Omental fat pad (tissue), 4 donors: Measurements from ENCODE around the gene PKP3. TPM values are rescaled to one million over a fixed set of nuclear protein-coding genes. Genes with fewer than 3 reads are reported as not detected.

ENCODE experiments used
- ATAC-seq: fragments of 150-250 bp; one replicate; pipeline ENCODE4 v1.9.1; 2016; ENCODE audit warnings: mild to moderate bottlenecking, moderate library complexity; ENCODE audit not compliant: low FRiP score
- DNase-seq: peaks from one replicate; pipeline ENCODE4 v3.0.0-alpha.2; 2019; ENCODE audit warnings: low spot score
- total RNA-seq, 4 donors: library from RNA; depleted of rRNA; stranded (reverse); fragments of >200 nt; gene quantifications; one replicate each; pipeline ENCODE4 v1.1.0, GENCODE V29; 2016
- TF ChIP-seq, protein P1 (sequence below), 3 donors: fragments of 450-650 bp; IDR thresholded peaks; one replicate each; pipeline ENCODE4 v1.5.1; 2016 to 2017; ENCODE audit warnings: antibody characterized with exemption in 3 of 3, mild to moderate bottlenecking in 3 of 3, moderate library complexity in 2 of 3

PKP3 gene
- total RNA-seq, 4 donors from 2014 or later, result 0.09 to 0.96 (median 0.95) TPM; not detected in 1

DNA sequence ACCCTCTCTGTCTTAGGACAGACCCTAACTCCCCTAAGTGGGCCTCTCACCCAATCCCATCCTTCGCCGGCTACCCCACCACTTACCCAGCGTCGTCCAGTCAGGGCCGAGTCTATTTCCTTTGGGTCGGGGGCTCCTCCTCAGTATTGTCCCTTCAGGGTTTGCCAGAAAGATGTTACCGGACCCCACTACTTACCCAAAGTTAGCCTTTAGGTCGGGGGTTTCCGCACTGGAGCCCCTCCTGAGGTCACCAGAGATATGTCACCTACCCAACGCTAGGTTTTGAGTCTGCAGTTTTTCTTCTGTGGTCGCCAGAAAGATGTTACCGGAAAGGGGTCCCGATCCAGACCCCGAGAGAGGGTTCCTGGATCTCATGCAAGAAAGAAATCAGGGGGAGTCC, 42.6 kb upstream of the PKP3 start:
- no peak for DNase-seq
- TF ChIP-seq, protein P1, sequence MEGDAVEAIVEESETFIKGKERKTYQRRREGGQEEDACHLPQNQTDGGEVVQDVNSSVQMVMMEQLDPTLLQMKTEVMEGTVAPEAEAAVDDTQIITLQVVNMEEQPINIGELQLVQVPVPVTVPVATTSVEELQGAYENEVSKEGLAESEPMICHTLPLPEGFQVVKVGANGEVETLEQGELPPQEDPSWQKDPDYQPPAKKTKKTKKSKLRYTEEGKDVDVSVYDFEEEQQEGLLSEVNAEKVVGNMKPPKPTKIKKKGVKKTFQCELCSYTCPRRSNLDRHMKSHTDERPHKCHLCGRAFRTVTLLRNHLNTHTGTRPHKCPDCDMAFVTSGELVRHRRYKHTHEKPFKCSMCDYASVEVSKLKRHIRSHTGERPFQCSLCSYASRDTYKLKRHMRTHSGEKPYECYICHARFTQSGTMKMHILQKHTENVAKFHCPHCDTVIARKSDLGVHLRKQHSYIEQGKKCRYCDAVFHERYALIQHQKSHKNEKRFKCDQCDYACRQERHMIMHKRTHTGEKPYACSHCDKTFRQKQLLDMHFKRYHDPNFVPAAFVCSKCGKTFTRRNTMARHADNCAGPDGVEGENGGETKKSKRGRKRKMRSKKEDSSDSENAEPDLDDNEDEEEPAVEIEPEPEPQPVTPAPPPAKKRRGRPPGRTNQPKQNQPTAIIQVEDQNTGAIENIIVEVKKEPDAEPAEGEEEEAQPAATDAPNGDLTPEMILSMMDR (IDR thresholded peaks at IDR 0.05), result no peak
- ATAC-seq, result no peak

- ATAC-seq (no peak), DNase-seq (no peak)
- TF ChIP-seq, protein P1 (IDR thresholded peaks at IDR 0.05), result no peak
These were observed 41.5 kb upstream of the PKP3 start for GRCh38 chr11:352456-353031.

GRCh38 chr11:353179-353873, 40.7 kb upstream of the PKP3 start:
- DNase-seq, result peak; percentile 52
- peak; percentile 41 for ATAC-seq
- TF ChIP-seq, protein P1 (IDR thresholded peaks at IDR 0.05), result no peak

DNA sequence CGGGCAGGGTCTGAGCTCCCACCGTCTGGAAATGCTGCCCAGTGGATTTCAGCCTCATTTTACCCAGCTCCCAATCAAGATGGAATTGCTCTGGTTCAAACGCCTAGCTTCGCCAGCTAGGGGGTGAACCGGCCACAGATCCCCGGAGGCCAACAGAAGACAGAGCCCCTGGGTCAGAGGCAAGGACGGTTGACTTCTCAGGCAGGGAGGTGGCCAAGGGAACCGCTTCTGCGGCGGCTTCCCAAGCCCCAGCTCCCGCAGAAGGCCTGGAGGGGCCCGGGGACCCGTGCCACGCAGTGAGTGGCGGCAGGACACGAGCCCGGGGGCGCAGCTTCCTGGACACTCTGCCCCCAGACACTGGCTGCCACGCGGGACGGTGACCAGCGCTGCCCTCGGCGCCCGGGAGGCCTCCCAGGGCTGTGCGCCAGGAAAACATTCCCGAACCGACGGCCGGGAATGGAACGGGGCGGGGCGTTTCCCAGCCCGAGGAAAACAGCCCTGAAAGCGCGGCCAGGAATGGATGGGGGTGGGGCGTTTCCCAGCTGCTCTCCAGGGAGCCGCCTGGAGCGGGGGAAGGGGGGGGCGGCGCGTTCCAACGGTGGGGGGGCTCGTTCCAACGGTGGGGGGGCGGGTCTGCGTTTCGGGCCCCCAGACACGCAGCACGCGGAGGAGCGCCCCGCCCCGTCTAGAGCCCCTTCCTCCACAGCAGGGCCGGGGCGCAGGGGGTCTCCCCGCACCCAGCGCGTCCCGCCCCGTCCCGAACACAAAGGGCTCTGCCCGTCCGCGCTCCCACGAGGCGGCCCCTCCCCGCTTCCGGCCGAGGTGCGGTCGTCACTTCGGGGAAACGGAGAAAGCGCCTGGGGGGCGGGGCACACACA, 38.2 kb upstream of the PKP3 start:
- DNase-seq (peak; percentile 77), ATAC-seq (peak; percentile 90)
- TF ChIP-seq, protein P1 (IDR thresholded peaks at IDR 0.05), result no peak

- no peak for DNase-seq
- TF ChIP-seq, protein P1 (IDR thresholded peaks at IDR 0.05), result no peak
- no peak for ATAC-seq
These were observed 37.4 kb upstream of the PKP3 start for GRCh38 chr11:356610-357009.

DNA sequence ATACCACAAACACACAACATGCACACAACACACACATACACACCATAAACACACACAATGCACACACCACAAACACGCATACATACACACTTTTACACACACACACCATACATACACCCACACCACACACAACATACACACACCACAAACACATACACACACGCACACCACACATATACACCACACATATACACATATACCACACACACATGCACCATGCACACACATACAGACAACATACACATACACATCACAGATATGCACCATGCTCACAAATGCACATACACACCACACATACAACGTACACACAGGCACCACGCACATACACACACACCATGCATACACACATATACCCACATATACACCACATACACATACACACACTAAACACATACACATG, 36.4 kb upstream of the PKP3 start:
- ATAC-seq (no peak), DNase-seq (no peak)

More for the DNA sequence above, 36.4 kb upstream of the PKP3 start:
- TF ChIP-seq, protein P1 (IDR thresholded peaks at IDR 0.05), result no peak
